Fibroblast of lung (primary cell): Measurements from ENCODE around the gene PPP1CB. TPM values are rescaled to one million over a fixed set of nuclear protein-coding genes. Genes with fewer than 3 reads are reported as not detected.

Experiments
- DNase-seq, 2 donors: peaks; one replicate each; pipeline versions ENCODE4 v3.0.0 to v3.0.0-alpha.2; 2010; ENCODE audit warnings: low read depth in 2 of 2
- H2AFZ ChIP-seq: 2 replicates; pipeline ENCODE4 v1.5.1; 2012; ENCODE audit warnings: low read length, control low read depth, inconsistent platforms
- H3K27ac ChIP-seq: 2 replicates; pipeline ENCODE4 v1.5.1; 2011; ENCODE audit warnings: low read length, control low read depth; ENCODE audit not compliant: insufficient read depth
- H3K27me3 ChIP-seq: 2 replicates; pipeline ENCODE4 v1.5.1; 2011; ENCODE audit warnings: mild to moderate bottlenecking, low read length; ENCODE audit not compliant: control insufficient read depth, insufficient read depth
- H3K36me3 ChIP-seq: 2 replicates; pipeline ENCODE4 v1.5.1; 2011; ENCODE audit warnings: low read length; ENCODE audit not compliant: control insufficient read depth, insufficient read depth
- H3K4me1 ChIP-seq: 2 replicates; pipeline ENCODE4 v1.5.1; 2011; ENCODE audit warnings: low read length; ENCODE audit not compliant: control insufficient read depth, insufficient read depth; ENCODE audit errors: extremely low read depth
- H3K4me2 ChIP-seq: 2 replicates; pipeline ENCODE4 v1.5.1; 2011; ENCODE audit warnings: low read length, control low read depth; ENCODE audit not compliant: insufficient read depth; ENCODE audit errors: extremely low read depth
- H3K4me3 ChIP-seq, 4 experiments: fragments of 200-600 bp in 1 of 4; sonication (generic) in 1 of 4; replicated peaks in 1 of 4; 2 replicates each; pipeline ENCODE4 v1.5.1; 2011 to 2016; ENCODE audit warnings: low read length in 4 of 4, low read depth in 3 of 4, mild to moderate bottlenecking in 3 of 4, control low read depth in 2 of 4, inconsistent platforms in 1 of 4, mixed read lengths in 1 of 4; ENCODE audit not compliant: insufficient read depth in 1 of 4; ENCODE audit errors: control extremely low read depth in 1 of 4
- H3K79me2 ChIP-seq: 2 replicates; pipeline ENCODE4 v1.5.1; 2012; ENCODE audit warnings: mild to moderate bottlenecking, low read length, inconsistent platforms; ENCODE audit not compliant: control insufficient read depth, insufficient read depth
- H3K9ac ChIP-seq: 2 replicates; pipeline ENCODE4 v1.5.1; 2011; ENCODE audit warnings: mild to moderate bottlenecking, low read length, control low read depth; ENCODE audit not compliant: insufficient read depth
- H3K9me3 ChIP-seq: 2 replicates; pipeline ENCODE4 v1.5.1; 2012; ENCODE audit warnings: low read depth, low read length; ENCODE audit not compliant: control insufficient read depth, insufficient read depth
- H4K20me1 ChIP-seq: 2 replicates; pipeline ENCODE4 v1.5.1; 2011; ENCODE audit warnings: low read length; ENCODE audit not compliant: control insufficient read depth, insufficient read depth; ENCODE audit errors: extremely low read depth
- CTCF ChIP-seq, 2 donors: IDR thresholded peaks in 1 of 2; conservative IDR thresholded peaks in 1 of 2; 1 replicate in 1 of 2; 2 replicates in 1 of 2; pipeline ENCODE4 v1.5.1; 2011 to 2012; ENCODE audit warnings: low read length in 2 of 2, control low read depth in 1 of 2, inconsistent platforms in 1 of 2, low read depth in 1 of 2, mild to moderate bottlenecking in 1 of 2
- EZH2 ChIP-seq: IDR thresholded peaks from 2 replicates; pipeline ENCODE4 v1.5.1; 2012; ENCODE audit warnings: low read length, control low read depth, mild to moderate bottlenecking; ENCODE audit errors: missing control alignments
- polyA plus RNA-seq, 2 donors: library from polyadenylated mRNA; depleted of rRNA in 1 of 2; stranded (reverse) in 1 of 2; unstranded in 1 of 2; fragments of >200 nt; gene quantifications; 2 replicates each; pipeline ENCODE4 v1.2.1, GENCODE V29; 2011 to 2012; ENCODE audit warnings: missing spikeins in 1 of 2
- total RNA-seq: library from RNA; depleted of rRNA; stranded (reverse); fragments of >200 nt; gene quantifications from 2 replicates; pipeline ENCODE4 v1.2.1, GENCODE V29; 2014

Gene PPP1CB
- total and polyA plus RNA-seq, 2 donors (not counting 1 experiment from before 2014, with no cell fraction given) = 172 to 179 TPM

- H3K4me2 ChIP-seq = no peak overlapping the region
- H3K36me3 ChIP-seq = no peaks in the 10 kb centered on the region
- no peak overlapping the region for H3K9ac ChIP-seq
- no peaks in the 10 kb centered on the region for H3K9me3 ChIP-seq
- TF ChIP-seq EZH2 = no peak
- no peak for TF ChIP-seq CTCF (conservative IDR thresholded peaks at IDR 0.05 in 1 of 2, IDR thresholded peaks at IDR 0.05 in 1 of 2; ENCODE audit: low read depth in 1 of 2, low read length in 2 of 2)
- H3K79me2 ChIP-seq = no peaks in the 10 kb centered on the region
- no peak overlapping the region for H2AFZ ChIP-seq
- no peak for DNase-seq
- H3K27me3 ChIP-seq = no peaks in the 10 kb centered on the region
- no peak overlapping the region for H3K4me3 ChIP-seq
- H4K20me1 ChIP-seq = no peaks in the 10 kb centered on the region
- no peak overlapping the region for H3K27ac ChIP-seq
- no peaks in the 10 kb centered on the region for H3K4me1 ChIP-seq
These were observed 6.4 kb upstream of the PPP1CB start for GRCh38 chr2:28745225-28745624.

GRCh38 chr2:28745876-28746275 is 5.8 kb upstream of the PPP1CB start:
- Histone ChIP-seq H3K9me3 (no peaks in the 10 kb centered on the region), H3K4me2 (no peak overlapping the region), H3K4me3 (no peak overlapping the region), H3K4me1 (peaks cover 5% of the 10 kb centered on the region), H2AFZ (no peak overlapping the region), H3K27ac (no peak overlapping the region), H3K79me2 (no peaks in the 10 kb centered on the region), H3K27me3 (no peaks in the 10 kb centered on the region), H4K20me1 (no peaks in the 10 kb centered on the region), H3K9ac (no peak overlapping the region), H3K36me3 (no peaks in the 10 kb centered on the region)
- DNase-seq = no peak
- TF ChIP-seq EZH2 = no peak
- TF ChIP-seq CTCF (conservative IDR thresholded peaks at IDR 0.05 in 1 of 2, IDR thresholded peaks at IDR 0.05 in 1 of 2; ENCODE audit: low read depth in 1 of 2, low read length in 2 of 2) = no peak

GRCh38 chr2:28746429-28747111 is 5.1 kb upstream of the PPP1CB start:
- TF ChIP-seq EZH2 (no peak), CTCF (conservative IDR thresholded peaks at IDR 0.05 in 1 of 2, IDR thresholded peaks at IDR 0.05 in 1 of 2; ENCODE audit: low read depth in 1 of 2, low read length in 2 of 2) (no peak)
- no peak overlapping the region for H3K9ac ChIP-seq
- no peak for DNase-seq

More at GRCh38 chr2:28746429-28747111, 5.1 kb upstream of the PPP1CB start:
- Histone ChIP-seq H3K27ac (no peak overlapping the region), H3K9me3 (no peaks in the 10 kb centered on the region), H4K20me1 (no peaks in the 10 kb centered on the region), H3K4me2 (no peak overlapping the region), H3K4me3 (no peak overlapping the region), H3K4me1 (peaks cover 6% of the 10 kb centered on the region), H3K36me3 (no peaks in the 10 kb centered on the region), H3K27me3 (no peaks in the 10 kb centered on the region), H2AFZ (no peak overlapping the region), H3K79me2 (no peaks in the 10 kb centered on the region)
